Endodermal cell (in vitro differentiated cells): ENCODE data around the gene ZNF385A. TPM values are rescaled to one million over a fixed set of nuclear protein-coding genes. Genes with fewer than 3 reads are reported as not detected.

ENCODE experiments used
- DNase-seq: peaks from one replicate; pipeline ENCODE4 v3.0.0-alpha.2; 2017
- H3K27ac ChIP-seq: 2 replicates; pipeline ENCODE4 v1.5.1; 2013; ENCODE audit warnings: mild to moderate bottlenecking, low read depth, low read length, moderate library complexity
- H3K27me3 ChIP-seq: 2 replicates; pipeline ENCODE4 v1.6.1; 2013; ENCODE audit warnings: mild to moderate bottlenecking, low read length, moderate library complexity; ENCODE audit not compliant: insufficient read depth, control insufficient read depth, poor library complexity, severe bottlenecking
- H3K36me3 ChIP-seq: 2 replicates; pipeline ENCODE4 v1.7.0; 2013; ENCODE audit warnings: mild to moderate bottlenecking, low read length, moderate library complexity; ENCODE audit not compliant: control insufficient read depth, insufficient read depth
- H3K4me1 ChIP-seq: one replicate; pipeline ENCODE4 v1.7.0; 2013; ENCODE audit warnings: low read length; ENCODE audit not compliant: control insufficient read depth, insufficient read depth
- H3K4me3 ChIP-seq: 2 replicates; pipeline ENCODE4 v1.5.1; 2013; ENCODE audit warnings: mild to moderate bottlenecking, low read length, moderate library complexity
- H3K9ac ChIP-seq: 2 replicates; pipeline ENCODE4 v1.6.1; 2013; ENCODE audit warnings: mild to moderate bottlenecking, low read length, moderate library complexity; ENCODE audit not compliant: poor library complexity, severe bottlenecking; ENCODE audit errors: extremely low read depth
- H3K9me3 ChIP-seq: 2 replicates; pipeline ENCODE4 v1.6.1; 2013; ENCODE audit warnings: mild to moderate bottlenecking, low read length, moderate library complexity; ENCODE audit not compliant: control insufficient read depth
- H3K27ac Mint-ChIP-seq: 2 replicates; pipeline ENCODE4 v1.8.0; 2020; ENCODE audit warnings: mixed read lengths
- H3K27me3 Mint-ChIP-seq: 2 replicates; pipeline ENCODE4 v1.8.0; 2021; ENCODE audit warnings: mild to moderate bottlenecking, mixed read lengths; ENCODE audit not compliant: insufficient read depth
- H3K36me3 Mint-ChIP-seq: 2 replicates; pipeline ENCODE4 v1.8.0; 2020; ENCODE audit warnings: low read depth, mixed read lengths
- H3K4me1 Mint-ChIP-seq: 2 replicates; pipeline ENCODE4 v1.8.0; 2020; ENCODE audit warnings: mixed read lengths
- H3K4me3 Mint-ChIP-seq: 2 replicates; pipeline ENCODE4 v1.8.0; 2020; ENCODE audit warnings: mild to moderate bottlenecking, moderate library complexity, mixed read lengths
- H3K9me3 Mint-ChIP-seq: 2 replicates; pipeline ENCODE4 v1.8.0; 2020; ENCODE audit warnings: mild to moderate bottlenecking, mixed read lengths
- CTCF ChIP-seq: fragments of 200-600 bp; sonication (generic); conservative IDR thresholded peaks from 2 replicates; pipeline ENCODE4 v1.5.0; 2021; ENCODE audit warnings: antibody characterized with exemption, mild to moderate bottlenecking
- WGBS, 2 experiments: methylation state at CpG; one replicate each; pipeline versions ENCODE4 v1.1.5 to v1.1.7; 2013; ENCODE audit warnings: missing lambda C conversion rate in 2 of 2, mixed read lengths in 1 of 2; ENCODE audit not compliant: insufficient coverage in 1 of 2, insufficient read length in 1 of 2; 5-methylcytosine and 5-hydroxymethylcytosine counted together
- total RNA-seq, 2 donors: library from RNA; stranded (reverse); fragmentation: NEBNext Ultra II Directional in 1 of 2; extraction: Animal tissue kit (Norgen Biotek cat#: 25700) in 1 of 2; gene quantifications; 2 replicates in 1 of 2; 3 replicates in 1 of 2; pipeline ENCODE4 v1.2.1, GENCODE V29; 2021

Gene ZNF385A
- total RNA-seq, 2 donors from 2014 or later: 10.5 to 16.3 TPM

- H3K9ac ChIP-seq: no peak overlapping the region
- H3K4me3 ChIP-seq: no peak overlapping the region
- H3K4me1 ChIP-seq: peaks cover 24% of the 10 kb centered on the region
- Mint-ChIP-seq H3K36me3 (peaks cover 50% of the 10 kb centered on the region), H3K9me3 (no peaks in the 10 kb centered on the region), H3K27me3 (no peaks in the 10 kb centered on the region), H3K27ac (no peak overlapping the region), H3K4me1 (peaks cover 42% of the 10 kb centered on the region), H3K4me3 (no peak overlapping the region)
- no peak for DNase-seq
- no peaks in the 10 kb centered on the region for H3K27me3 ChIP-seq
- H3K36me3 ChIP-seq: peaks cover 59% of the 10 kb centered on the region
- H3K27ac ChIP-seq: peak overlapping the region; percentile 8
- no peak for TF ChIP-seq CTCF
- H3K9me3 ChIP-seq: no peaks in the 10 kb centered on the region
Measured at GRCh38 chr12:54349679-54350078, 34.9 kb downstream of the ZNF385A start.

DNA sequence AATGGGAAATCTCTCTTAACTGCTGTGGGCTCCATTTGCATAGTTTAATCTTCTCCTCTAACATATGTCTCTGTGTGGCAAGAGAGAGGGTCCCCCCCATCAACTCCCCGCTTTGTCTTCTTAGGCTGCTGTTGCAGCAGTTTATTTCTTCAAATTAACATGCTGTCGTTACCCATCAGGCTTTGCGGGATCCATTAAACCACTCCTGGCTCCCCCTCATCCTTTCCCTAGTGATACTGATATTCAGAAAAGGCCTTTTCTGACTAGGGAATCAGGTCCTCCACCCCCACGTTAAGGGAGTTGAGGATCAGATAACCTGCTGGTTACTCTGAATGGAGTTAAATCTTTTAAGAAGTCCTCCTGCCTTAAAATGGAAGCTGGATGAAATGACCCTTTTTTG is 35.5 kb downstream of the ZNF385A start:
- no peak for TF ChIP-seq CTCF
- Mint-ChIP-seq H3K9me3 (no peaks in the 10 kb centered on the region), H3K4me1 (peaks cover 41% of the 10 kb centered on the region), H3K27ac (no peak overlapping the region), H3K36me3 (peaks cover 52% of the 10 kb centered on the region), H3K4me3 (no peak overlapping the region), H3K27me3 (no peaks in the 10 kb centered on the region)
- peaks cover 63% of the 10 kb centered on the region for H3K36me3 ChIP-seq
- WGBS, 2 experiments: 88 to 96% methylated on average over 4 of the region's 4 CpGs
- no peak for DNase-seq
- no peak overlapping the region for H3K9ac ChIP-seq
- H3K9me3 ChIP-seq: peaks cover under 1% of the 10 kb centered on the region
- H3K4me3 ChIP-seq: no peak overlapping the region
- H3K27ac ChIP-seq: peak overlapping the region; percentile 8
- H3K4me1 ChIP-seq: peaks cover 24% of the 10 kb centered on the region
- H3K27me3 ChIP-seq: no peaks in the 10 kb centered on the region

GRCh38 chr12:54341378-54342300 is 42.9 kb downstream of the ZNF385A start:
- DNase-seq: no peak
- peak overlapping the region; percentile 10 for H3K27ac Mint-ChIP-seq
- peaks cover 59% of the 10 kb centered on the region for H3K36me3 Mint-ChIP-seq
- peak overlapping the region; percentile 81 for H3K27ac ChIP-seq
- WGBS, 2 experiments: 79 to 92% methylated on average over 7 to 9 of the region's 9 CpGs
- no peak for TF ChIP-seq CTCF
- no peak overlapping the region for H3K9ac ChIP-seq
- peaks cover 9% of the 10 kb centered on the region for H3K9me3 Mint-ChIP-seq
- H3K9me3 ChIP-seq: peaks cover 24% of the 10 kb centered on the region
- H3K4me1 Mint-ChIP-seq: peaks cover 38% of the 10 kb centered on the region
- H3K27me3 ChIP-seq: no peaks in the 10 kb centered on the region
- peaks cover 19% of the 10 kb centered on the region for H3K4me1 ChIP-seq
- no peaks in the 10 kb centered on the region for H3K27me3 Mint-ChIP-seq
- H3K4me3 Mint-ChIP-seq: no peak overlapping the region
- H3K4me3 ChIP-seq: peak overlapping the region; percentile 57
- peaks cover 64% of the 10 kb centered on the region for H3K36me3 ChIP-seq
